ENCODE measurements around the gene FIGNL1.

Gene FIGNL1

GRCh38 chr7:50491209-50491608, 41.1 kb upstream of the FIGNL1 start:
- no peak for FAIRE-seq
- TF ChIP-seq PAX5 (IDR thresholded peaks at IDR 0.05; ENCODE audit: insufficient read depth, low read length, severe bottlenecking) (no peak), POLR2AphosphoS5 (IDR thresholded peaks at IDR 0.05; ENCODE audit: low read depth, low read length) (no peak), TAF1 (IDR thresholded peaks at IDR 0.05; ENCODE audit: low read depth, low read length) (no peak), POU2F2 (IDR thresholded peaks at IDR 0.05; ENCODE audit: low read depth, low read length) (no peak)
- DNase-seq (ENCODE audit: insufficient read length, low spot score) = no peak

DNA sequence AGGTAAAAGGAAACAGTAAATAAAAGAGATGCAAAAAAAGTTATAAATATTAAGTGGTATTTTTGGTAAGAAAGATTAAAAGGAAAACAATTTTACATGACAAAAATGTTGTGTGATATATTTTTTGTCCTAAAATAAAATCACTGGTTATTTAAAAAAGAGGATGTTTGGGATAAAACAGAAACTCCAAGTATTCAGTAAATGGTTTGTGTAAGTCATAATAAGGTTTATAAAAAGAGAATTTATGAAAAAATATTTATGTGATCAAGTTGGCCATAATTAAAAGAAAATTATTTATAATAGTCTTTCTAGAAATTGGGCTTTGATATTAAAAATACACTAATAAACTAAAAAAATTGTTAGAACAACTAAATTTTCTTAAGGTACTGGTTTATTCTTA, 38.2 kb upstream of the FIGNL1 start:
- FAIRE-seq (no peak), DNase-seq (ENCODE audit: insufficient read length, low spot score) (no peak)
- TF ChIP-seq SPI1 (IDR thresholded peaks at IDR 0.05; ENCODE audit: low read depth, low read length) = no peak
- no peak for TF ChIP-seq PAX5 (IDR thresholded peaks at IDR 0.05; ENCODE audit: insufficient read depth, low read length, severe bottlenecking)
- no peak for TF ChIP-seq POLR2AphosphoS5 (IDR thresholded peaks at IDR 0.05; ENCODE audit: low read depth, low read length)
- no peak for TF ChIP-seq POU2F2 (IDR thresholded peaks at IDR 0.05; ENCODE audit: low read depth, low read length)
- no peak for TF ChIP-seq TAF1 (IDR thresholded peaks at IDR 0.05; ENCODE audit: low read depth, low read length)
- TF ChIP-seq POLR2A (IDR thresholded peaks at IDR 0.05; ENCODE audit: low read depth, low read length) = no peak

GRCh38 chr7:50486512-50486911, 36.4 kb upstream of the FIGNL1 start:
- no peak for DNase-seq (ENCODE audit: insufficient read length, low spot score)
- no peak for FAIRE-seq
- TF ChIP-seq POLR2A (IDR thresholded peaks at IDR 0.05; ENCODE audit: low read depth, low read length) (no peak), POLR2AphosphoS5 (IDR thresholded peaks at IDR 0.05; ENCODE audit: low read depth, low read length) (no peak), POU2F2 (IDR thresholded peaks at IDR 0.05; ENCODE audit: low read depth, low read length) (no peak), TAF1 (IDR thresholded peaks at IDR 0.05; ENCODE audit: low read depth, low read length) (no peak), PAX5 (IDR thresholded peaks at IDR 0.05; ENCODE audit: insufficient read depth, low read length, severe bottlenecking) (no peak), SPI1 (IDR thresholded peaks at IDR 0.05; ENCODE audit: low read depth, low read length) (no peak)

DNA sequence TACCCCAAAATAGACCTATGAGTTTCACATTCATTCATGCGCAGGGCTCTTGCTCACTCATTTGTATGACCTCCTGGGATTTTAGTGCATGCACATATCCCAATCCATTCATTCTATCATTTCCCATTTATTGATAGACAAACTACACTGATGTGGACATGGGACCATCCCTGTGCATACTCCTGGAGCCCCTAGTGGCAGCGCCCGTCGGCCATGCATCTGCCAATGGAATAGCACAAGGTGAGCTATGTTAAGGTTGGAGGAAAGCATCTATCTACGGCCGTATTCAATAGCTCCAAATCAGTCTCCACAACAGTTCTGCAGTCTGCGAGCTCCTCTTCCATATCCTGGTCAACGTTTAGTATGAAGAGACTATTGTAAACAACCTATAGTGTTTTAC, 31.7 kb upstream of the FIGNL1 start:
- FAIRE-seq (no peak), DNase-seq (ENCODE audit: insufficient read length, low spot score) (no peak)
- TF ChIP-seq POLR2AphosphoS5 (IDR thresholded peaks at IDR 0.05; ENCODE audit: low read depth, low read length) = no peak
- no peak for TF ChIP-seq PAX5 (IDR thresholded peaks at IDR 0.05; ENCODE audit: insufficient read depth, low read length, severe bottlenecking)
- no peak for TF ChIP-seq POLR2A (IDR thresholded peaks at IDR 0.05; ENCODE audit: low read depth, low read length)
- no peak for TF ChIP-seq TAF1 (IDR thresholded peaks at IDR 0.05; ENCODE audit: low read depth, low read length)
- no peak for TF ChIP-seq SPI1 (IDR thresholded peaks at IDR 0.05; ENCODE audit: low read depth, low read length)
- TF ChIP-seq POU2F2 (IDR thresholded peaks at IDR 0.05; ENCODE audit: low read depth, low read length) = no peak

GRCh38 chr7:50480797-50481196, 30.6 kb upstream of the FIGNL1 start:
- TF ChIP-seq TAF1 (IDR thresholded peaks at IDR 0.05; ENCODE audit: low read depth, low read length) (no peak), SPI1 (IDR thresholded peaks at IDR 0.05; ENCODE audit: low read depth, low read length) (no peak), POLR2A (IDR thresholded peaks at IDR 0.05; ENCODE audit: low read depth, low read length) (no peak), POLR2AphosphoS5 (IDR thresholded peaks at IDR 0.05; ENCODE audit: low read depth, low read length) (no peak), PAX5 (IDR thresholded peaks at IDR 0.05; ENCODE audit: insufficient read depth, low read length, severe bottlenecking) (no peak)
- no peak for DNase-seq (ENCODE audit: insufficient read length, low spot score)
- no peak for FAIRE-seq

- no peak for FAIRE-seq
- DNase-seq (ENCODE audit: insufficient read length, low spot score) = no peak
These were observed 29.8 kb upstream of the FIGNL1 start for GRCh38 chr7:50479743-50480517.

DNA sequence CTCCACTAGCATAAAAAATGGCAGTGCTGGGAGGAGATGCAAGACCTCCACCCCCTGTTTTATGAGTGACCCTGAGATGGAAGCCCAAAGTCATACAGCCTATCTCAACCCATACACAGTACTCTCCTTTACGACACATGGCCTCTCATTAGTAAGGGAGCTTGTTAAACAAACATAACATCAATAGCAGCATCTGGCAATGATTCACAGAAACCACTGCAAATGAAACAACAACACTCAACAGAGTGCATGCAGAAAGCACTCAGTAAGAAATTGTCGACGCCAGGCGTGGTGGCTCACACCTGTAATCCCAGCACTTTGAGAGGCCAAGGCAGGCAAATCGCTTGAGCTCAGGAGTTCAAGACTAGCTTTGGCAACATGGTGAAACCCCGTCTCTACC, 27.5 kb upstream of the FIGNL1 start:
- FAIRE-seq (no peak), DNase-seq (ENCODE audit: insufficient read length, low spot score) (no peak)
- no peak for TF ChIP-seq POLR2A (IDR thresholded peaks at IDR 0.05; ENCODE audit: low read depth, low read length)
- no peak for TF ChIP-seq POU2F2 (IDR thresholded peaks at IDR 0.05; ENCODE audit: low read depth, low read length)
- no peak for TF ChIP-seq SPI1 (IDR thresholded peaks at IDR 0.05; ENCODE audit: low read depth, low read length)
- no peak for TF ChIP-seq TAF1 (IDR thresholded peaks at IDR 0.05; ENCODE audit: low read depth, low read length)
- no peak for TF ChIP-seq POLR2AphosphoS5 (IDR thresholded peaks at IDR 0.05; ENCODE audit: low read depth, low read length)
- no peak for TF ChIP-seq PAX5 (IDR thresholded peaks at IDR 0.05; ENCODE audit: insufficient read depth, low read length, severe bottlenecking)

More at GRCh38 chr7:50479743-50480517, 29.8 kb upstream of the FIGNL1 start:
- no peak for TF ChIP-seq PAX5 (IDR thresholded peaks at IDR 0.05; ENCODE audit: insufficient read depth, low read length, severe bottlenecking)
- no peak for TF ChIP-seq TAF1 (IDR thresholded peaks at IDR 0.05; ENCODE audit: low read depth, low read length)
- TF ChIP-seq POU2F2 (IDR thresholded peaks at IDR 0.05; ENCODE audit: low read depth, low read length) = no peak
- no peak for TF ChIP-seq POLR2A (IDR thresholded peaks at IDR 0.05; ENCODE audit: low read depth, low read length)
- no peak for TF ChIP-seq POLR2AphosphoS5 (IDR thresholded peaks at IDR 0.05; ENCODE audit: low read depth, low read length)
- no peak for TF ChIP-seq SPI1 (IDR thresholded peaks at IDR 0.05; ENCODE audit: low read depth, low read length)

GRCh38 chr7:50476953-50477625, 26.9 kb upstream of the FIGNL1 start:
- no peak for TF ChIP-seq POLR2A (IDR thresholded peaks at IDR 0.05; ENCODE audit: low read depth, low read length)
- TF ChIP-seq PAX5 (IDR thresholded peaks at IDR 0.05; ENCODE audit: insufficient read depth, low read length, severe bottlenecking) = no peak
- TF ChIP-seq POU2F2 (IDR thresholded peaks at IDR 0.05; ENCODE audit: low read depth, low read length) = no peak
- no peak for TF ChIP-seq TAF1 (IDR thresholded peaks at IDR 0.05; ENCODE audit: low read depth, low read length)
- no peak for TF ChIP-seq SPI1 (IDR thresholded peaks at IDR 0.05; ENCODE audit: low read depth, low read length)
- no peak for TF ChIP-seq POLR2AphosphoS5 (IDR thresholded peaks at IDR 0.05; ENCODE audit: low read depth, low read length)
- FAIRE-seq = no peak

DNA sequence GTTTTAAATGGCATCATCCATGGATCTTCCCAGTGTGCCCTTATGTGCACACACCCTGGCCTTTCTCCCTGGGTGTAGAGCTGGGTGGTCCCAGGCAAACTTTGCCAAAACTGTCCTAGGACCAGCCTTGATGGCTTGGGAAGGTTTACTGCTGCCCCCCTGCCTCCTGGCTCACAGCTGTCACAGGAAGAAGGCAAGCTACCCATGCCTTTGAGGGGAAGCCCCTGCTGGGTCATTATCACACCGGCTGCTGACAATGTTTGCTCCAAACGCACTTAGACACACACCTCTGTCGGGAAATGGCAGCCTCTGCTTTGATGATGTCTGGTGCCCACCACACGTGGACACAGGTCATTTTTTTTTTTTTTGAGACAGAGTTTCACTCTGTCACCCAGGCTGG, 25.2 kb upstream of the FIGNL1 start:
- no peak for TF ChIP-seq POU2F2 (IDR thresholded peaks at IDR 0.05; ENCODE audit: low read depth, low read length)
- TF ChIP-seq PAX5 (IDR thresholded peaks at IDR 0.05; ENCODE audit: insufficient read depth, low read length, severe bottlenecking) = no peak
- no peak for TF ChIP-seq POLR2AphosphoS5 (IDR thresholded peaks at IDR 0.05; ENCODE audit: low read depth, low read length)
- TF ChIP-seq TAF1 (IDR thresholded peaks at IDR 0.05; ENCODE audit: low read depth, low read length) = no peak
- no peak for TF ChIP-seq POLR2A (IDR thresholded peaks at IDR 0.05; ENCODE audit: low read depth, low read length)
- no peak for TF ChIP-seq SPI1 (IDR thresholded peaks at IDR 0.05; ENCODE audit: low read depth, low read length)
- FAIRE-seq = no peak
- DNase-seq (ENCODE audit: insufficient read length, low spot score) = no peak

More at GRCh38 chr7:50476953-50477625, 26.9 kb upstream of the FIGNL1 start:
- no peak for DNase-seq (ENCODE audit: insufficient read length, low spot score)
